ENCODE results near the gene PDCL3. TPM values are rescaled to one million over a fixed set of nuclear protein-coding genes. Genes with fewer than 3 reads are reported as not detected.

Gene PDCL3
- total RNA-seq, 1 donor from 2014 or later, result 27.9 TPM

DNA sequence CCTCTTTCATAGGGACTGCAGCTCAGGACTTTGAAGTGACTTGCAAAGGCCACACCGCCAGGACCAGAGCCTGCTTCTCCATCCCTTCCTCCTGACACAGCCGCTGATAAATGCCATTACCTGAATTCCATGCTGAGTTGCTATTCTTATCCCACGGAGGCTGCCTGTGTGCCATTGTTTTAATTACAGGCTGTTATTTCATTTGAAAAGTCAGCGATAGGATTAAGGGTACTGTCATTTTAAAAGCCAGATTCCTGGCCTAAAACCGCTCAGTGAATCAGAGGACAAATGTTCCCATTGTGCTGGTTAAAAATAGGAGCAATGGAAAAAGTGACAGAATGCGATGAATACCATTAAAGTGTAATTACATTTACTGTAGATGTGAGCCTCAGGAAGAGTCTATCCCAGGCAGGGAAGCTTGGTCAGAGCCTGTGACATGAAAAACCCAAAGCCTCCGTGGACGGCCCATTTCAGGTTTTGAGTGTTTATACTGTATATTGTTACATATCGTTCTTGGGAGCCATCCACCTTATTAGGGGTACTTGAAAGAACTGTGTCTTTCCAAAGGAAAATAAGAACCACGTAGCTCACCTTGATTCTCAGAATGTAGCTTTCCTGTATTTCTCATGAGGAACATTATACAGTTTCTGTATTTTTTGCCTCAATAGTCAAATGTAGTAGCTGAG lies 41.3 kb downstream of the PDCL3 start:
- intact Hi-C loops (cut with DNase I), result no loop called here
- ATAC-seq (ENCODE audit: poor library complexity), result peak; percentile 78
- no peak for DNase-seq

GRCh38 chr2:100606332-100606725 lies 43.5 kb downstream of the PDCL3 start:
- ATAC-seq (ENCODE audit: poor library complexity), result no peak
- intact Hi-C loops (cut with DNase I), result loop anchor here (5.0 kb wide), 1 partner anchor 381 kb away; no protein-coding TSS in a partner anchor
- DNase-seq, result no peak

DNA sequence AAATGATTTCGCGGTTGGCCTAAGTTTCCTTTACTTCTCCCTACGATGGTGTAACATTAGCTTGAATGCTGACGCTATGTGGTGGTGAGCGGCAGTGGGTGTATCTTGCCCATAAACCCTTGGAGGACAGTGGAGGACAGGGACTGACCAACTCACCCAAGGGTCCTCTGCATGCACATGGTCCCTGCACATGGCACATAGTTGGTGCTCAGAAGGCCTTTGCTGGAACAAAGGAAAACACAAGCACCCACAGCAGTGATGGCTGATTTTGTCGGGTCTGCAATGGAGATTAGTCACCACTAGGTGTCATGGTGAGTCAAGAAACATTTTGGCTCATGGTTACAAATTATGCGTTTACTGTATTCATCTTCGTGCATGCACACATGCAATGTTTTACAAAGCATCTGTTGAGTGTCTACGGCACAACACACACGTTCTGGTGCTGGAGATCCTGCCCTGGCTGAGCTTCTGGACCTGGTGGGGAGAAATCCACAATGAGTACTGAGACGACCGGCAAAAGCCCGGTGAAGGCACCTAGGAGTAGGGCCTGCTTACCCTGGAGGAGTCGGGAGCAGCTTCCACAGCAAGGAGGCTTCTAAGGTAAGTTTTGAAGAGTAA lies 44.0 kb downstream of the PDCL3 start:
- intact Hi-C loops (cut with DNase I), result loop anchor here (5.0 kb wide), 1 partner anchor 380 kb away; no protein-coding TSS in a partner anchor
- DNase-seq (no peak), ATAC-seq (ENCODE audit: poor library complexity) (peak; percentile 54)

- intact Hi-C loops (cut with DNase I), result no loop called here
- peak; percentile 85 for ATAC-seq (ENCODE audit: poor library complexity)
- peak; percentile 78 for DNase-seq
These were observed 47.6 kb downstream of the PDCL3 start for GRCh38 chr2:100610381-100610831.

- no peak for DNase-seq
- no peak for ATAC-seq (ENCODE audit: poor library complexity)
- intact Hi-C loops (cut with DNase I), result no loop called here
These were observed 48.6 kb downstream of the PDCL3 start for GRCh38 chr2:100611079-100612029.

- intact Hi-C loops (cut with DNase I), result no loop called here
- DNase-seq (no peak), ATAC-seq (ENCODE audit: poor library complexity) (no peak)
These were observed 49.7 kb downstream of the PDCL3 start for GRCh38 chr2:100612388-100613000.

- intact Hi-C loops (cut with DNase I), result no loop called here
- ATAC-seq (ENCODE audit: poor library complexity), result no peak
These were observed 50.9 kb downstream of the PDCL3 start for GRCh38 chr2:100613719-100614118.

GRCh38 chr2:100614455-100615000 lies 51.7 kb downstream of the PDCL3 start:
- ATAC-seq (ENCODE audit: poor library complexity) (no peak), DNase-seq (no peak)
- intact Hi-C loops (cut with DNase I), result no loop called here

More at GRCh38 chr2:100613719-100614118, 50.9 kb downstream of the PDCL3 start:
- DNase-seq, result no peak

DNA sequence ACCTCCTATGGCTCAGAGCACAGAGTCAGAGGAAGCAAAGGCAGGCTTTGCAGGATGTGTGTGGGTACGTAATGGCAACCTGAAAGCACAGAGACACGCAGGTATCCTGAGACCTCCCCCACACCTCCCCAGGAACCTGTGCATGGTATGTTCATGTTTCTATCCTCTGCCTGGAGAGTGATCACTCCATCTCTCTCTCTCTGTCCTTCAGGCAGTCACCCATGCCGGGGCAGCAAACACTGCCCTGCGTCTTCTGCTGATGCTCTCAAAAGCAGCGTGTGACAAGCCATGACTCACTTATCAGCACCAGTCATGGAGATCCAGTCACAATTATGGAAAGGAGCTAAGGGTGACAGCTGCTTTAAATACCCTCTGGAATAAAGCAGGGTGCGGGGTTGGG lies 52.7 kb downstream of the PDCL3 start:
- ATAC-seq (ENCODE audit: poor library complexity) (peak; percentile 79), DNase-seq (no peak)
- intact Hi-C loops (cut with DNase I), result no loop called here

- DNase-seq (no peak), ATAC-seq (ENCODE audit: poor library complexity) (peak; percentile 78)
- intact Hi-C loops (cut with DNase I), result no loop called here
These were observed 53.1 kb downstream of the PDCL3 start for GRCh38 chr2:100615886-100616285.

DNA sequence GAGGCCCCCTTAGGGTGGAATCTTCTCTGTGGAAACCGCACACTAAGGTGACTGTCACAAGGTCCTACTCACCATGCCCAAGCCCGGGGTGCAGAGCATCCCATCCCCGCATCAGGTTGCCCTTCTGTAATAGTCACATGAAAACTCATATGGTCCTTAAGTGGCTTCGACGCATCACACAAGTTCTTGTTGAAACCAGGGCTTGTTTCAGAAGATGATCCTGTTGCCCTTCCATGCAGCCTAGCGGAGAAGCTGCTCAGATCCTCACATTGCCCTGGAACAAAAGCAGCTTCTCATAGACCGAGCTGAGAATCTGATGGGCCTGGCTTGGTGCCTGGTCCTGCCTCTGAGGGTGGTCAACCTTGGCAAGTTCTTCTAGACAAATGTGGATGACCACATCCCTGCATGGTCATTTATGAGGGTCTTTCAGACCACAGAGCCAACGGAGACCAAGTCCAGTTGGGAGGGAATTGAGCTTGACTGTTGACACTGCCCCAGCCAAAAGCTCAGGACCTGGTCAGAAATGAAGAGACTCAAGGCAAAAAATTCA lies 54.1 kb downstream of the PDCL3 start:
- DNase-seq (no peak), ATAC-seq (ENCODE audit: poor library complexity) (no peak)
- intact Hi-C loops (cut with DNase I), result no loop called here

DNA sequence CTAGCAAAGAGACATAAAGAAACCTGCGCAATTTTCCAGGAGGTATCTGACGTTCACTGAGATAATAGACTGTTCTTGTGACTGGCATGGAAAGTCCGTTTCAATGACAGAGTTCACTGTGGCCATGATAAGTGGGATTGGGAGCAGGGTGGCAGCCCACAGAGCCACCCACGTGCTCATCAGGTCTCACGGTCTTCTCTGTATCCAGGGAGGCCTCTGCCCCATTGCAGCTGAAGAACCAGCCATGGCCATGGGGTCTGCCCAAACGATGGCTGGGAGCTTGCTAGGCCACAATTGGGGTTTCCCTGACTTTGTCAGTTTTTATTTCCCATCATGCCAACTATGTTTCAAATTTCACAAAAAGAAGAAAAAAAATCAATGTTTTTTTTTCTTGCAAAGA lies 57.2 kb downstream of the PDCL3 start:
- intact Hi-C loops (cut with DNase I), result no loop called here

GRCh38 chr2:100620481-100620880 lies 57.7 kb downstream of the PDCL3 start:
- intact Hi-C loops (cut with DNase I), result no loop called here
- ATAC-seq (ENCODE audit: poor library complexity) (no peak), DNase-seq (no peak)

More for the DNA sequence above, 57.2 kb downstream of the PDCL3 start:
- ATAC-seq (ENCODE audit: poor library complexity), result no peak
- DNase-seq, result no peak

GRCh38 chr2:100621371-100621951 lies 58.7 kb downstream of the PDCL3 start:
- DNase-seq, result no peak
- no peak for ATAC-seq (ENCODE audit: poor library complexity)
- intact Hi-C loops (cut with DNase I), result no loop called here

DNA sequence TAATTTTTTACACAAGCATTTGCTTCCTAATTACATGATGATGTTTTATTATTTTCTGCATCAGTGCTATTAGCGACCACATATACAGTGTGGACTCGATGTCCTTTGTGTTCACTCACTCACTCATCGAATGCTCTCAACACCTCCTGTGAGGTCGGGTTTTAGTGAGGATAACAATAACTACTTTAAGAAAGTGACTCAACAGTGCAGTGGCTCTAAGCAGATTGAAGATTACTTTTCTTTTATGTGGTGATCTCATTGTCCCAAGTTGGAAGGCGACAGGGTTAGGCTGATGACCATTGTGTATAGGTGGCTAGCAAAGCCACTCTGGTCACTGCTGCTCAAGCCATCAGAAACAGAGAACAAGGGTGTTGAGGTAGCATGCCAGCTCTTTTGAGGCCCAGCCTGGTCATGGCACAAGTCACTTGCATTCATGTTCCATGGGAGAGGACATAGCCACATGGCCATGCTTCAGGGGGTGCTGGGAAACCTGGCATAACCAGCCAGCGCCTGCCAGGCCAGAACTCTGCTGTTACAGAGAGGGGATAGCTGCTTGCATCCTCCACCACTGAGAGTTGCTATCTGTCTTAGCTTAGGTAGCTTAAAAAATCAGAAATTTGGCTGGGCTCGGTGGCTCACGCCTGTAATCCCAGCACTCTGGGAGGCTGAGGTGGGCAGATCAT lies 60.4 kb downstream of the PDCL3 start:
- intact Hi-C loops (cut with DNase I), result no loop called here
- DNase-seq (no peak), ATAC-seq (ENCODE audit: poor library complexity) (no peak)

DNA sequence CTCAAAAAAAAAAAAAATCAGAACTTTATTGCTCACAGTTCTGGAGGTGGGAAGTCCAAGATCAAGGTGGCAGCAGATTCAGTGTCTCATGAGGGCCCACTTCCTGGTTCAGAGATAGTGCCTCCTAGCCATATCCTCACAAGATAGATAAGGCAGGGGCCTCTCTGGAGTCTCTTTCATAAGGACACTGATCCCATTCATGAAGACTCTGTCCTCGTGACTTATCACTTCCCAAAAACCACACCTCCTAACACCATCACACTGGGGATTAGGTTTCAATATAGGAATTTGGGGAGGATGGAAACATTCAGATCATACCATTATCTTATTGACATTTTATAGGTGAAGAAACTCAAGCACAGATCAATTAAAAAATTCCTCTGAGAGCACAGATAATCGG lies 61.1 kb downstream of the PDCL3 start:
- ATAC-seq (ENCODE audit: poor library complexity) (no peak), DNase-seq (no peak)
- intact Hi-C loops (cut with DNase I), result no loop called here

GRCh38 chr2:100624536-100624935 lies 61.7 kb downstream of the PDCL3 start:
- no peak for DNase-seq
- intact Hi-C loops (cut with DNase I), result no loop called here
- ATAC-seq (ENCODE audit: poor library complexity), result no peak
